K562 (cell line): ENCODE measurements around the gene CHTF8. TPM values are rescaled to one million over a fixed set of nuclear protein-coding genes. Genes with fewer than 3 reads are reported as not detected.

ENCODE experiments used
- BMI1 ChIP-seq: fragments of 150-350 bp; IDR thresholded peaks from 2 replicates; pipeline ENCODE4 v1.6.1; 2014; ENCODE audit warnings: low read length
- GABPB2 ChIP-seq: fragments of 250-450 bp; sonication (Bioruptor Pico); conservative IDR thresholded peaks from 2 replicates; pipeline ENCODE4 v1.5.1; 2021; ENCODE audit warnings: mild to moderate bottlenecking
- RBM25 ChIP-seq: fragments of 200-400 bp; formaldehyde crosslinking; IDR thresholded peaks from 2 replicates; pipeline ENCODE4 v1.6.1; 2018; ENCODE audit warnings: low read length, low read depth, moderate library complexity; ENCODE audit not compliant: severe bottlenecking
- SAFB ChIP-seq: fragments of 200-400 bp; formaldehyde crosslinking; IDR thresholded peaks from 2 replicates; pipeline ENCODE4 v1.6.1; 2017; ENCODE audit warnings: low read depth, low read length, borderline replicate concordance
- SRSF1 ChIP-seq: fragments of 200-400 bp; formaldehyde crosslinking; IDR thresholded peaks from 2 replicates; pipeline ENCODE4 v1.6.1; 2017; ENCODE audit warnings: mild to moderate bottlenecking, low read depth, low read length, moderate library complexity
- STAT5B ChIP-seq: fragments of 250-450 bp; sonication (Bioruptor Pico); IDR thresholded peaks from 2 replicates; pipeline ENCODE4 v1.8.0; 2021; ENCODE audit warnings: mild to moderate bottlenecking, inconsistent platforms
- XRCC5 ChIP-seq: fragments of 200-400 bp; formaldehyde crosslinking; IDR thresholded peaks from 2 replicates; pipeline ENCODE4 v1.6.1; 2017; ENCODE audit warnings: low read depth, mild to moderate bottlenecking, low read length
- ZBTB1 ChIP-seq: sonication (generic); formaldehyde crosslinking; IDR thresholded peaks from 2 replicates; pipeline ENCODE4 v1.8.1; 2023; ENCODE audit warnings: missing genetic modification reagents, low read depth, mild to moderate bottlenecking, borderline replicate concordance
- ZBTB5 ChIP-seq: fragments of 450-650 bp; IDR thresholded peaks from 2 replicates; pipeline ENCODE4 v1.6.1; 2017; ENCODE audit warnings: antibody characterized with exemption
- ZNF274 ChIP-seq: IDR thresholded peaks from 2 replicates; pipeline ENCODE4 v1.6.1; 2011; ENCODE audit warnings: low read depth, mild to moderate bottlenecking, low read length, moderate library complexity, borderline replicate concordance
- polyA plus RNA-seq, 8 experiments: library from polyadenylated mRNA; depleted of rRNA in 4 of 8; stranded (reverse) in 5 of 8; unstranded in 3 of 8; fragments of >200 nt; fragmentation: Nextera tagmentation in 2 of 8; fragmentation: Illumina TruSeq in 1 of 8; extraction: Ambion mirVana in 2 of 8; extraction: Trizol in 1 of 8; gene quantifications; 2 replicates each; pipeline versions ENCODE4 v1.2.1 to v1.2.3, GENCODE V29; 2011 to 2014; ENCODE audit warnings: inconsistent platforms in 1 of 8, missing spikeins in 1 of 8
- total RNA-seq, 7 experiments: library from RNA; depleted of rRNA in 6 of 7; stranded (reverse); fragments of >200 nt in 6 of 7; fragmentation: Illumina TruSeq in 2 of 7; extraction: Trizol in 2 of 7; gene quantifications; 2 replicates each; pipeline versions ENCODE4 v1.2.1 to v1.2.3, GENCODE V29; 2011 to 2021; ENCODE audit warnings: low replicate concordance in 1 of 7
- TF ChIP-seq, protein P1 (sequence below): fragments of 200-600 bp; sonication (generic); IDR thresholded peaks from one replicate; pipeline ENCODE4 v1.6.1; 2012; ENCODE audit warnings: mild to moderate bottlenecking, low read depth, low read length, inconsistent platforms
- TF ChIP-seq, protein P2 (sequence below): sonication (generic); formaldehyde crosslinking; IDR thresholded peaks from 2 replicates; pipeline ENCODE4 v1.8.1; 2023; ENCODE audit warnings: mild to moderate bottlenecking, missing genetic modification reagents

The CHTF8 gene
- total and polyA plus RNA-seq, 9 of the 15 experiments (the other 6 are each of a cell fraction or from before 2014, with no cell fraction given), result 20.2 to 199 (median 108) TPM

- TF ChIP-seq, protein P1, sequence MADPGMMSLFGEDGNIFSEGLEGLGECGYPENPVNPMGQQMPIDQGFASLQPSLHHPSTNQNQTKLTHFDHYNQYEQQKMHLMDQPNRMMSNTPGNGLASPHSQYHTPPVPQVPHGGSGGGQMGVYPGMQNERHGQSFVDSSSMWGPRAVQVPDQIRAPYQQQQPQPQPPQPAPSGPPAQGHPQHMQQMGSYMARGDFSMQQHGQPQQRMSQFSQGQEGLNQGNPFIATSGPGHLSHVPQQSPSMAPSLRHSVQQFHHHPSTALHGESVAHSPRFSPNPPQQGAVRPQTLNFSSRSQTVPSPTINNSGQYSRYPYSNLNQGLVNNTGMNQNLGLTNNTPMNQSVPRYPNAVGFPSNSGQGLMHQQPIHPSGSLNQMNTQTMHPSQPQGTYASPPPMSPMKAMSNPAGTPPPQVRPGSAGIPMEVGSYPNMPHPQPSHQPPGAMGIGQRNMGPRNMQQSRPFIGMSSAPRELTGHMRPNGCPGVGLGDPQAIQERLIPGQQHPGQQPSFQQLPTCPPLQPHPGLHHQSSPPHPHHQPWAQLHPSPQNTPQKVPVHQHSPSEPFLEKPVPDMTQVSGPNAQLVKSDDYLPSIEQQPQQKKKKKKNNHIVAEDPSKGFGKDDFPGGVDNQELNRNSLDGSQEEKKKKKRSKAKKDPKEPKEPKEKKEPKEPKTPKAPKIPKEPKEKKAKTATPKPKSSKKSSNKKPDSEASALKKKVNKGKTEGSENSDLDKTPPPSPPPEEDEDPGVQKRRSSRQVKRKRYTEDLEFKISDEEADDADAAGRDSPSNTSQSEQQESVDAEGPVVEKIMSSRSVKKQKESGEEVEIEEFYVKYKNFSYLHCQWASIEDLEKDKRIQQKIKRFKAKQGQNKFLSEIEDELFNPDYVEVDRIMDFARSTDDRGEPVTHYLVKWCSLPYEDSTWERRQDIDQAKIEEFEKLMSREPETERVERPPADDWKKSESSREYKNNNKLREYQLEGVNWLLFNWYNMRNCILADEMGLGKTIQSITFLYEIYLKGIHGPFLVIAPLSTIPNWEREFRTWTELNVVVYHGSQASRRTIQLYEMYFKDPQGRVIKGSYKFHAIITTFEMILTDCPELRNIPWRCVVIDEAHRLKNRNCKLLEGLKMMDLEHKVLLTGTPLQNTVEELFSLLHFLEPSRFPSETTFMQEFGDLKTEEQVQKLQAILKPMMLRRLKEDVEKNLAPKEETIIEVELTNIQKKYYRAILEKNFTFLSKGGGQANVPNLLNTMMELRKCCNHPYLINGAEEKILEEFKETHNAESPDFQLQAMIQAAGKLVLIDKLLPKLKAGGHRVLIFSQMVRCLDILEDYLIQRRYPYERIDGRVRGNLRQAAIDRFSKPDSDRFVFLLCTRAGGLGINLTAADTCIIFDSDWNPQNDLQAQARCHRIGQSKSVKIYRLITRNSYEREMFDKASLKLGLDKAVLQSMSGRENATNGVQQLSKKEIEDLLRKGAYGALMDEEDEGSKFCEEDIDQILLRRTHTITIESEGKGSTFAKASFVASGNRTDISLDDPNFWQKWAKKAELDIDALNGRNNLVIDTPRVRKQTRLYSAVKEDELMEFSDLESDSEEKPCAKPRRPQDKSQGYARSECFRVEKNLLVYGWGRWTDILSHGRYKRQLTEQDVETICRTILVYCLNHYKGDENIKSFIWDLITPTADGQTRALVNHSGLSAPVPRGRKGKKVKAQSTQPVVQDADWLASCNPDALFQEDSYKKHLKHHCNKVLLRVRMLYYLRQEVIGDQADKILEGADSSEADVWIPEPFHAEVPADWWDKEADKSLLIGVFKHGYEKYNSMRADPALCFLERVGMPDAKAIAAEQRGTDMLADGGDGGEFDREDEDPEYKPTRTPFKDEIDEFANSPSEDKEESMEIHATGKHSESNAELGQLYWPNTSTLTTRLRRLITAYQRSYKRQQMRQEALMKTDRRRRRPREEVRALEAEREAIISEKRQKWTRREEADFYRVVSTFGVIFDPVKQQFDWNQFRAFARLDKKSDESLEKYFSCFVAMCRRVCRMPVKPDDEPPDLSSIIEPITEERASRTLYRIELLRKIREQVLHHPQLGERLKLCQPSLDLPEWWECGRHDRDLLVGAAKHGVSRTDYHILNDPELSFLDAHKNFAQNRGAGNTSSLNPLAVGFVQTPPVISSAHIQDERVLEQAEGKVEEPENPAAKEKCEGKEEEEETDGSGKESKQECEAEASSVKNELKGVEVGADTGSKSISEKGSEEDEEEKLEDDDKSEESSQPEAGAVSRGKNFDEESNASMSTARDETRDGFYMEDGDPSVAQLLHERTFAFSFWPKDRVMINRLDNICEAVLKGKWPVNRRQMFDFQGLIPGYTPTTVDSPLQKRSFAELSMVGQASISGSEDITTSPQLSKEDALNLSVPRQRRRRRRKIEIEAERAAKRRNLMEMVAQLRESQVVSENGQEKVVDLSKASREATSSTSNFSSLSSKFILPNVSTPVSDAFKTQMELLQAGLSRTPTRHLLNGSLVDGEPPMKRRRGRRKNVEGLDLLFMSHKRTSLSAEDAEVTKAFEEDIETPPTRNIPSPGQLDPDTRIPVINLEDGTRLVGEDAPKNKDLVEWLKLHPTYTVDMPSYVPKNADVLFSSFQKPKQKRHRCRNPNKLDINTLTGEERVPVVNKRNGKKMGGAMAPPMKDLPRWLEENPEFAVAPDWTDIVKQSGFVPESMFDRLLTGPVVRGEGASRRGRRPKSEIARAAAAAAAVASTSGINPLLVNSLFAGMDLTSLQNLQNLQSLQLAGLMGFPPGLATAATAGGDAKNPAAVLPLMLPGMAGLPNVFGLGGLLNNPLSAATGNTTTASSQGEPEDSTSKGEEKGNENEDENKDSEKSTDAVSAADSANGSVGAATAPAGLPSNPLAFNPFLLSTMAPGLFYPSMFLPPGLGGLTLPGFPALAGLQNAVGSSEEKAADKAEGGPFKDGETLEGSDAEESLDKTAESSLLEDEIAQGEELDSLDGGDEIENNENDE, result no peak
- no peak for TF ChIP-seq RBM25
- TF ChIP-seq ZBTB5, result no peak
- TF ChIP-seq XRCC5, result no peak
- no peak for TF ChIP-seq ZBTB1 (CRISPR knock-in tag)
- TF ChIP-seq STAT5B (CRISPR knock-in tag), result no peak
- no peak for TF ChIP-seq ZNF274
- 0 out of 2 replicates have a peak, but pooled peaks have one; percentile 40 for TF ChIP-seq SAFB
- no peak for TF ChIP-seq GABPB2 (CRISPR knock-in tag)
- TF ChIP-seq, protein P2, sequence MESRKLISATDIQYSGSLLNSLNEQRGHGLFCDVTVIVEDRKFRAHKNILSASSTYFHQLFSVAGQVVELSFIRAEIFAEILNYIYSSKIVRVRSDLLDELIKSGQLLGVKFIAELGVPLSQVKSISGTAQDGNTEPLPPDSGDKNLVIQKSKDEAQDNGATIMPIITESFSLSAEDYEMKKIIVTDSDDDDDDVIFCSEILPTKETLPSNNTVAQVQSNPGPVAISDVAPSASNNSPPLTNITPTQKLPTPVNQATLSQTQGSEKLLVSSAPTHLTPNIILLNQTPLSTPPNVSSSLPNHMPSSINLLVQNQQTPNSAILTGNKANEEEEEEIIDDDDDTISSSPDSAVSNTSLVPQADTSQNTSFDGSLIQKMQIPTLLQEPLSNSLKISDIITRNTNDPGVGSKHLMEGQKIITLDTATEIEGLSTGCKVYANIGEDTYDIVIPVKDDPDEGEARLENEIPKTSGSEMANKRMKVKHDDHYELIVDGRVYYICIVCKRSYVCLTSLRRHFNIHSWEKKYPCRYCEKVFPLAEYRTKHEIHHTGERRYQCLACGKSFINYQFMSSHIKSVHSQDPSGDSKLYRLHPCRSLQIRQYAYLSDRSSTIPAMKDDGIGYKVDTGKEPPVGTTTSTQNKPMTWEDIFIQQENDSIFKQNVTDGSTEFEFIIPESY (CRISPR knock-in tag), result no peak
- no peak for TF ChIP-seq BMI1
- TF ChIP-seq SRSF1, result no peak
Measured at GRCh38 chr16:69132424-69133252, at the start of gene CHTF8, which contains the start of gene UTP4 (continued).
